ENCODE results near the gene RDH11.

The RDH11 gene

GRCh38 chr14:67695394-67695949 is at the start of gene RDH11 (continued):
- TF ChIP-seq ZBTB48 (tag by site-specific recombination; IDR thresholded peaks at IDR 0.05) = peak; percentile 66; the same call in 1 of the 2 replicates
- peak; percentile 38; the same call in 1 of the 2 replicates for TF ChIP-seq GLIS2 (tag by site-specific recombination; IDR thresholded peaks at IDR 0.05)
- peak; percentile 73 for TF ChIP-seq KLF9 (tag by site-specific recombination; IDR thresholded peaks at IDR 0.05; ENCODE audit: low read depth)
- peak; percentile 84; the same call in 1 of the 2 replicates for TF ChIP-seq ZNF76 (tag by site-specific recombination; IDR thresholded peaks at IDR 0.05; ENCODE audit: borderline replicate concordance, low read depth)
- 0 out of 2 replicates have a peak, but pooled peaks have one; percentile 51 for TF ChIP-seq YY2 (tag by site-specific recombination; IDR thresholded peaks at IDR 0.05)
- TF ChIP-seq ZNF514 (tag by site-specific recombination; IDR thresholded peaks at IDR 0.05) = no peak
- TF ChIP-seq ZFP37 (tag by site-specific recombination; IDR thresholded peaks at IDR 0.05) = no peak
- TF ChIP-seq ZXDB (tag by site-specific recombination; IDR thresholded peaks at IDR 0.05) = 0 out of 2 replicates have a peak, but pooled peaks have one; percentile 15
- no peak for TF ChIP-seq ZNF610 (tag by site-specific recombination; IDR thresholded peaks at IDR 0.05; ENCODE audit: borderline replicate concordance)
- TF ChIP-seq IKZF3 (tag by site-specific recombination; IDR thresholded peaks at IDR 0.05) = peak; percentile 80
- no peak for TF ChIP-seq ZNF768 (tag by site-specific recombination; IDR thresholded peaks at IDR 0.05)
- TF ChIP-seq ZNF843 (tag by site-specific recombination; IDR thresholded peaks at IDR 0.05) = no peak
- TF ChIP-seq ZNF239 (tag by site-specific recombination; IDR thresholded peaks at IDR 0.05) = no peak
- TF ChIP-seq ZNF394 (tag by site-specific recombination; IDR thresholded peaks at IDR 0.05; ENCODE audit: borderline replicate concordance) = peak; percentile 86
- TF ChIP-seq KLF10 (tag by site-specific recombination; IDR thresholded peaks at IDR 0.05) = 0 out of 2 replicates have a peak, but pooled peaks have one; percentile 24
- TF ChIP-seq ZNF660 (tag by site-specific recombination; IDR thresholded peaks at IDR 0.05) = peak; percentile 53; the same call in 1 of the 2 replicates
- 0 out of 2 replicates have a peak, but pooled peaks have one; percentile 32 for TF ChIP-seq KLF8 (tag by site-specific recombination; IDR thresholded peaks at IDR 0.05)
- no peak for TF ChIP-seq ZNF146 (tag by site-specific recombination; IDR thresholded peaks at IDR 0.05)
- TF ChIP-seq ZNF707 (tag by site-specific recombination; IDR thresholded peaks at IDR 0.05) = no peak

DNA sequence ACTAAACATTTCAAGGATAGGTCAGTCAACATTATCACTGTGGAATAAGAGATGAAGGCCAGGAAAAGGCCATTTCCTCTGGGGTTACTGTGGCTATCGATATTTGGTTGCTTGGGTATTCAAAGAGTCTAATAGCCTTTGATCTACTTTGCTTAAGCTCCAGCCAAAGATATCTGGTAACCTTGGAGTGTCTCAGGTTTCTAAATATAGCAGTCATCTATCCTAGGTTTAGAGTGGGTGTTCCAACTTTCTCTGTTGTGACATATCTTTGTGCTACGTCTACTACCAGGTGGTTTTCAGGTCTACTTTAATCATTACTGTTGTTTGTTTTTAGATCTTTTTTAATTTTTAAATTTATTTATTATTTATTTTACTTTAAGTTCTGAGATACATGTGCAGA is 48.5 kb upstream of the RDH11 start:
- Histone ChIP-seq H3K36me3 (ENCODE audit: control insufficient read depth in 2 of 2, insufficient read depth in 1 of 2, low read length in 2 of 2) (peaks cover 0 to 19% of the 10 kb centered on the region in 2 experiments; a peak in 1 of 3 replicates), H3K27ac (ENCODE audit: extremely low read depth, low read depth, low read length) (no peak overlapping the region), H3K4me1 (ENCODE audit: control insufficient read depth, insufficient read depth, low read length) (no peaks in the 10 kb centered on the region), H3K9me3 (ENCODE audit: control insufficient read depth, insufficient read depth, low read depth, low read length) (no peaks in the 10 kb centered on the region), H3K4me3 (ENCODE audit: low read depth, low read length) (no peak overlapping the region)
- CTCF ChIA-PET = no interaction called here
- POLR2A ChIA-PET = no interaction called here
- no peak for TF ChIP-seq ZNF239 (tag by site-specific recombination; IDR thresholded peaks at IDR 0.05)
- no peak for TF ChIP-seq MEIS1 (CRISPR knock-in tag; IDR thresholded peaks at IDR 0.05; ENCODE audit: borderline replicate concordance)

- H3K4me1 ChIP-seq (ENCODE audit: control insufficient read depth, insufficient read depth, low read length) = no peaks in the 10 kb centered on the region
- ChIA-PET POLR2A (no interaction called here), CTCF (interaction anchor here (0.7 to 1.1 kb wide), 2 partner anchors 21 to 34 kb away, joined by 3 read pairs; no protein-coding TSS in a partner anchor)
- no peak overlapping the region for H3K27ac ChIP-seq (ENCODE audit: extremely low read depth, low read depth, low read length)
- H3K4me3 ChIP-seq (ENCODE audit: low read depth, low read length) = no peak overlapping the region
- H3K9me3 ChIP-seq (ENCODE audit: control insufficient read depth, insufficient read depth, low read depth, low read length) = no peaks in the 10 kb centered on the region
- H3K36me3 ChIP-seq (ENCODE audit: control insufficient read depth in 2 of 2, insufficient read depth in 1 of 2, low read length in 2 of 2) = no peaks in the 10 kb centered on the region
- TF ChIP-seq ZNF692 (tag by site-specific recombination; IDR thresholded peaks at IDR 0.05) = peak; percentile 42; the same call in 1 of the 2 replicates
- TF ChIP-seq, protein P1, sequence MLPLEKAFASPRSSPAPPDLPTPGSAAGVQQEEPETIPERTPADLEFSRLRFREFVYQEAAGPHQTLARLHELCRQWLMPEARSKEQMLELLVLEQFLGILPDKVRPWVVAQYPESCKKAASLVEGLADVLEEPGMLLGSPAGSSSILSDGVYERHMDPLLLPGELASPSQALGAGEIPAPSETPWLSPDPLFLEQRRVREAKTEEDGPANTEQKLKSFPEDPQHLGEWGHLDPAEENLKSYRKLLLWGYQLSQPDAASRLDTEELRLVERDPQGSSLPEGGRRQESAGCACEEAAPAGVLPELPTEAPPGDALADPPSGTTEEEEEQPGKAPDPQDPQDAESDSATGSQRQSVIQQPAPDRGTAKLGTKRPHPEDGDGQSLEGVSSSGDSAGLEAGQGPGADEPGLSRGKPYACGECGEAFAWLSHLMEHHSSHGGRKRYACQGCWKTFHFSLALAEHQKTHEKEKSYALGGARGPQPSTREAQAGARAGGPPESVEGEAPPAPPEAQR (tag by site-specific recombination; IDR thresholded peaks at IDR 0.05) = no peak
- no peak for TF ChIP-seq ZNF2 (tag by site-specific recombination; IDR thresholded peaks at IDR 0.05)
- TF ChIP-seq ZBTB1 (tag by site-specific recombination; IDR thresholded peaks at IDR 0.05) = no peak
- TF ChIP-seq HOXC10 (CRISPR knock-in tag; IDR thresholded peaks at IDR 0.05) = no peak
- no peak for TF ChIP-seq ZNF677 (tag by site-specific recombination; IDR thresholded peaks at IDR 0.05)
- peak; percentile 34 for TF ChIP-seq SETDB1 (IDR thresholded peaks at IDR 0.05; ENCODE audit: insufficient read length, low read length)
- TF ChIP-seq, protein P2, sequence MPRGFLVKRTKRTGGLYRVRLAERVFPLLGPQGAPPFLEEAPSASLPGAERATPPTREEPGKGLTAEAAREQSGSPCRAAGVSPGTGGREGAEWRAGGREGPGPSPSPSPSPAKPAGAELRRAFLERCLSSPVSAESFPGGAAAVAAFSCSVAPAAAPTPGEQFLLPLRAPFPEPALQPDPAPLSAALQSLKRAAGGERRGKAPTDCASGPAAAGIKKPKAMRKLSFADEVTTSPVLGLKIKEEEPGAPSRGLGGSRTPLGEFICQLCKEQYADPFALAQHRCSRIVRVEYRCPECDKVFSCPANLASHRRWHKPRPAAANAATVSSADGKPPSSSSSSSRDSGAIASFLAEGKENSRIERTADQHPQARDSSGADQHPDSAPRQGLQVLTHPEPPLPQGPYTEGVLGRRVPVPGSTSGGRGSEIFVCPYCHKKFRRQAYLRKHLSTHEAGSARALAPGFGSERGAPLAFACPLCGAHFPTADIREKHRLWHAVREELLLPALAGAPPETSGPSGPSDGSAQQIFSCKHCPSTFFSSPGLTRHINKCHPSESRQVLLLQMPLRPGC (tag by site-specific recombination; IDR thresholded peaks at IDR 0.05) = peak; percentile 73
- TF ChIP-seq ZNF621 (tag by site-specific recombination; IDR thresholded peaks at IDR 0.05) = no peak
- no peak for TF ChIP-seq ZNF843 (tag by site-specific recombination; IDR thresholded peaks at IDR 0.05)
- TF ChIP-seq ZNF404 (tag by site-specific recombination; IDR thresholded peaks at IDR 0.05) = no peak
These were observed 43.4 kb upstream of the RDH11 start for GRCh38 chr14:67738740-67739504.

Data from HEK293 (cell line).